Lung (tissue), 12 donors: ENCODE data around the gene TM9SF2. TPM values are rescaled to one million over a fixed set of nuclear protein-coding genes. Genes with fewer than 3 reads are reported as not detected.

Source experiments
- ATAC-seq: fragments of 200-7000 bp; cut with Tn5 transposase; one replicate; pipeline ENCODE4 v1.9.1; 2020; ENCODE audit warnings: moderate number of reproducible peaks; ENCODE audit not compliant: insufficient read depth, low FRiP score
- DNase-seq, 3 donors: peaks; one replicate each; pipeline ENCODE4 v3.0.0-alpha.2; 2013 to 2017
- H3K27ac ChIP-seq, 2 donors: one replicate each; pipeline ENCODE4 v1.5.1; 2013; ENCODE audit warnings: mild to moderate bottlenecking in 2 of 2, moderate library complexity in 2 of 2, control low read depth in 1 of 2, inconsistent platforms in 1 of 2, low read depth in 1 of 2, low read length in 1 of 2
- H3K27me3 ChIP-seq, 3 donors: one replicate each; pipeline ENCODE4 v1.5.1; 2013; ENCODE audit warnings: low read length in 2 of 3; ENCODE audit not compliant: control insufficient read depth in 3 of 3, insufficient read depth in 3 of 3
- H3K36me3 ChIP-seq, 4 donors: one replicate each; pipeline ENCODE4 v1.5.1; 2013; ENCODE audit warnings: low read length in 4 of 4, mild to moderate bottlenecking in 1 of 4, moderate library complexity in 1 of 4; ENCODE audit not compliant: control insufficient read depth in 4 of 4, insufficient read depth in 4 of 4
- H3K4me1 ChIP-seq, 5 donors: one replicate each; pipeline ENCODE4 v1.5.1; 2013; ENCODE audit warnings: low read length in 5 of 5, mild to moderate bottlenecking in 2 of 5, moderate library complexity in 1 of 5; ENCODE audit not compliant: control insufficient read depth in 5 of 5, insufficient read depth in 5 of 5
- H3K4me3 ChIP-seq: one replicate; pipeline ENCODE4 v1.5.1; 2013; ENCODE audit warnings: mild to moderate bottlenecking, control low read depth, moderate library complexity
- H3K9ac ChIP-seq, 2 donors: one replicate each; pipeline ENCODE4 v1.5.1; 2013; ENCODE audit warnings: low read length in 2 of 2, control low read depth in 1 of 2; ENCODE audit not compliant: insufficient read depth in 1 of 2
- H3K9me3 ChIP-seq, 4 donors: one replicate each; pipeline ENCODE4 v1.5.1; 2013; ENCODE audit warnings: low read length in 3 of 4, mild to moderate bottlenecking in 1 of 4, moderate library complexity in 1 of 4; ENCODE audit not compliant: control insufficient read depth in 4 of 4, insufficient read depth in 3 of 4
- CTCF ChIP-seq: IDR thresholded peaks from 2 replicates; pipeline ENCODE4 v1.5.1; 2012; ENCODE audit warnings: mild to moderate bottlenecking; ENCODE audit errors: control extremely low read depth, extremely low read depth
- WGBS, 2 donors: extraction: QIAGEN DNeasy Blood & Tissue Kit; methylation state at CpG; one replicate each; pipeline ENCODE4 v1.1.7; 2013; 5-methylcytosine and 5-hydroxymethylcytosine counted together
- polyA plus RNA-seq, 2 donors: library from polyadenylated mRNA; stranded (reverse); fragments of 200-250 nt; gene quantifications; one replicate each; pipeline ENCODE4 v1.2.1, GENCODE V29; 2013
- total RNA-seq, 2 donors: library from RNA; depleted of rRNA in 1 of 2; stranded (reverse); fragments of >200 nt in 1 of 2; gene quantifications; one replicate each; pipeline ENCODE4 v1.2.1, GENCODE V29; 2014 to 2021
- donor health status: control.
- donor health status: control.
- donor health status: Bipolar disorder and iron deficiency.
- donor health status: healthy.
- donor health status: DM: yes; HTN: yes; CAD: no.

Gene TM9SF2
- total and polyA plus RNA-seq, 4 donors = 54.4 to 164 (median 110) TPM

GRCh38 chr13:99467764-99468163 is 33.5 kb upstream of the TM9SF2 start:
- no peak overlapping the region for H3K4me3 ChIP-seq
- ATAC-seq = no peak
- H3K9me3 ChIP-seq = no peaks in the 10 kb centered on the region
- no peak for DNase-seq
- H3K4me1 ChIP-seq = no peaks in the 10 kb centered on the region
- H3K27me3 ChIP-seq = no peaks in the 10 kb centered on the region
- WGBS, 2 donors = 70 to 85% methylated on average over 4 of the region's 4 CpGs
- no peak for TF ChIP-seq CTCF
- H3K9ac ChIP-seq = no peak overlapping the region
- H3K27ac ChIP-seq = no peak overlapping the region
- no peaks in the 10 kb centered on the region for H3K36me3 ChIP-seq

GRCh38 chr13:99469041-99469440 is 32.2 kb upstream of the TM9SF2 start:
- no peaks in the 10 kb centered on the region for H3K27me3 ChIP-seq
- no peak overlapping the region for H3K27ac ChIP-seq
- DNase-seq (no peak), ATAC-seq (no peak)
- H3K4me3 ChIP-seq = no peak overlapping the region
- H3K9ac ChIP-seq = no peak overlapping the region
- WGBS, 2 donors = 51 to 64% methylated on average over 2 of the region's 2 CpGs
- H3K4me1 ChIP-seq = peaks cover 0 to 3% (median 0%) of the 10 kb centered on the region in 5 donors
- H3K36me3 ChIP-seq = no peaks in the 10 kb centered on the region
- no peak for TF ChIP-seq CTCF
- H3K9me3 ChIP-seq = no peaks in the 10 kb centered on the region

GRCh38 chr13:99470027-99470426 is 31.2 kb upstream of the TM9SF2 start:
- 92 to 95% methylated on average over 6 of the region's 6 CpGs for WGBS, 2 donors
- Histone ChIP-seq H3K9me3 (no peaks in the 10 kb centered on the region), H3K4me1 (peaks cover 0 to 3% (median 0%) of the 10 kb centered on the region in 5 donors), H3K9ac (no peak overlapping the region), H3K27me3 (no peaks in the 10 kb centered on the region), H3K27ac (no peak overlapping the region), H3K4me3 (no peak overlapping the region), H3K36me3 (no peaks in the 10 kb centered on the region)
- no peak for ATAC-seq
- TF ChIP-seq CTCF = no peak
- DNase-seq = no peak
